Mammary epithelial cell (primary cell): ENCODE measurements around the gene TRIM26.

ENCODE experiments used
- CTCF ChIP-seq, 2 donors: IDR thresholded peaks in 1 of 2; conservative IDR thresholded peaks in 1 of 2; 2 replicates each; pipeline ENCODE4 v1.5.1; 2011 to 2012; ENCODE audit warnings: inconsistent platforms in 2 of 2, low read length in 2 of 2, mild to moderate bottlenecking in 2 of 2, control low read depth in 1 of 2, low read depth in 1 of 2; ENCODE audit not compliant: insufficient read depth in 1 of 2; ENCODE audit errors: extremely low read depth in 1 of 2
- EZH2 ChIP-seq: IDR thresholded peaks from 2 replicates; pipeline ENCODE4 v1.6.1; 2012; ENCODE audit warnings: low read length, inconsistent platforms, borderline replicate concordance

GRCh38 chr6:30184417-30185031, 28.7 kb downstream of the TRIM26 start:
- TF ChIP-seq CTCF (conservative IDR thresholded peaks at IDR 0.05 in 1 of 2, IDR thresholded peaks at IDR 0.05 in 1 of 2; ENCODE audit: extremely low read depth in 1 of 2, insufficient read depth in 1 of 2, low read depth in 1 of 2, low read length in 2 of 2) (no peak), EZH2 (no peak)
